Endothelial cell of umbilical vein (primary cell): ENCODE results near the gene CLEC12A. TPM values are rescaled to one million over a fixed set of nuclear protein-coding genes. Genes with fewer than 3 reads are reported as not detected.

ENCODE experiments used
- BruUV-seq: library from RNA; stranded (reverse); fragments of 400-500 nt; replicated peaks from 2 replicates; lab custom pipeline; 2021; lab: Mats Ljungman, UMichigan
- CTCF ChIA-PET: fragments of 300-600, 350-600 bp; sonication (Branson Sonifier 250); formaldehyde crosslinking; loops from one replicate; lab custom pipeline; 2021; ENCODE audit warnings: antibody characterized with exemption, inconsistent platforms; lab: Charles Lee
- POLR2A ChIA-PET: fragments of 300-600, 350-600 bp; sonication (Branson Sonifier 250); formaldehyde crosslinking; loops from one replicate; lab custom pipeline; 2021; ENCODE audit warnings: antibody characterized with exemption, inconsistent platforms; lab: Charles Lee
- DNase-seq: peaks from one replicate; pipeline ENCODE4 v3.0.0-alpha.2; 2011; ENCODE audit warnings: low read depth, low spot score
- FAIRE-seq: peaks from 2 replicates; lab custom pipeline; 2011; peaks lifted over from hg19 to GRCh38; lab: Jason Lieb, UNC
- H2AFZ ChIP-seq: 2 replicates; pipeline ENCODE4 v1.6.0; 2012; ENCODE audit warnings: low read depth, low read length, control low read depth, inconsistent platforms
- H3K27ac ChIP-seq: 2 replicates; pipeline ENCODE4 v1.5.1; 2011; ENCODE audit warnings: low read depth, mild to moderate bottlenecking, control low read depth, low read length, moderate library complexity; ENCODE audit not compliant: insufficient read depth
- H3K27me3 ChIP-seq, 2 experiments: 2 replicates each; pipeline versions ENCODE4 v1.6.0 to v1.6.1; 2011; ENCODE audit warnings: low read length in 2 of 2, mixed read lengths in 1 of 2; ENCODE audit not compliant: control insufficient read depth in 2 of 2, insufficient read depth in 2 of 2
- H3K36me3 ChIP-seq, 2 experiments: 2 replicates in 1 of 2; 3 replicates in 1 of 2; pipeline ENCODE4 v1.5.1; 2011; ENCODE audit warnings: low read length in 2 of 2, mild to moderate bottlenecking in 1 of 2, moderate library complexity in 1 of 2; ENCODE audit not compliant: control insufficient read depth in 2 of 2, insufficient read depth in 2 of 2; ENCODE audit errors: extremely low read depth in 1 of 2
- H3K4me1 ChIP-seq: 3 replicates; pipeline ENCODE4 v1.5.1; 2011; ENCODE audit warnings: mild to moderate bottlenecking, low read length; ENCODE audit not compliant: control insufficient read depth, insufficient read depth; ENCODE audit errors: extremely low read depth
- H3K4me2 ChIP-seq: 2 replicates; pipeline ENCODE4 v1.6.1; 2011; ENCODE audit warnings: low read length, control low read depth, mixed read lengths; ENCODE audit not compliant: insufficient read depth
- H3K4me3 ChIP-seq, 3 experiments: fragments of 200-600 bp in 1 of 3; sonication (generic), shearing (Covaris generic) in 1 of 3; replicated peaks in 1 of 3; 2 replicates each; pipeline ENCODE4 v1.5.1; 2011 to 2016; ENCODE audit warnings: control low read depth in 3 of 3, low read length in 3 of 3, mild to moderate bottlenecking in 2 of 3, inconsistent platforms in 1 of 3, low read depth in 1 of 3, moderate library complexity in 1 of 3; ENCODE audit not compliant: insufficient read depth in 1 of 3
- H3K79me2 ChIP-seq: 2 replicates; pipeline ENCODE4 v1.6.0; 2012; ENCODE audit warnings: low read length, inconsistent platforms; ENCODE audit not compliant: control insufficient read depth, insufficient read depth
- H3K9ac ChIP-seq: replicated peaks from 2 replicates; pipeline ENCODE3; 2011; ENCODE audit warnings: low read length, control low read depth; ENCODE audit not compliant: insufficient read depth; ENCODE audit errors: extremely low read depth
- H3K9me1 ChIP-seq: replicated peaks from 3 replicates; pipeline ENCODE4 v1.6.0; 2011; ENCODE audit warnings: mild to moderate bottlenecking, low read length; ENCODE audit not compliant: control insufficient read depth, insufficient read depth; ENCODE audit errors: extremely low read depth
- H3K9me3 ChIP-seq: replicated peaks from 2 replicates; pipeline ENCODE4 v1.5.1; 2012; ENCODE audit warnings: low read length, inconsistent platforms; ENCODE audit not compliant: control insufficient read depth, insufficient read depth
- H4K20me1 ChIP-seq: replicated peaks from 2 replicates; pipeline ENCODE3; 2011; ENCODE audit warnings: mild to moderate bottlenecking, low read length; ENCODE audit not compliant: control insufficient read depth, insufficient read depth; ENCODE audit errors: extremely low read depth
- EZH2 ChIP-seq: IDR thresholded peaks from 2 replicates; pipeline ENCODE4 v1.6.1; 2012; ENCODE audit warnings: borderline replicate concordance, low read depth, mild to moderate bottlenecking, moderate library complexity, low read length, inconsistent platforms; ENCODE audit not compliant: severe bottlenecking
- FOS ChIP-seq: IDR thresholded peaks from 2 replicates; pipeline ENCODE4 v1.6.1; 2011; ENCODE audit warnings: mild to moderate bottlenecking, low read length, moderate library complexity, borderline replicate concordance; ENCODE audit not compliant: insufficient read depth
- GATA2 ChIP-seq: IDR thresholded peaks from 2 replicates; pipeline ENCODE4 v1.7.0; 2011; ENCODE audit warnings: low read depth, mild to moderate bottlenecking, moderate library complexity, mixed read lengths, low read length; ENCODE audit not compliant: insufficient read length, insufficient read depth
- JUN ChIP-seq: IDR thresholded peaks from 2 replicates; pipeline ENCODE4 v1.6.1; 2011; ENCODE audit warnings: borderline replicate concordance, low read depth; ENCODE audit not compliant: insufficient read length, insufficient read depth
- MYC ChIP-seq: IDR thresholded peaks from one replicate; pipeline ENCODE4 v1.6.1; 2011; ENCODE audit warnings: mild to moderate bottlenecking, low read depth, low read length
- POLR2A ChIP-seq: IDR thresholded peaks from 2 replicates; pipeline ENCODE4 v1.6.1; 2012; ENCODE audit warnings: low read depth, mild to moderate bottlenecking, control low read depth, low read length
- POLR2AphosphoS5 ChIP-seq: IDR thresholded peaks from 2 replicates; pipeline ENCODE4 v1.6.1; 2012; ENCODE audit warnings: low read depth, mild to moderate bottlenecking, control low read depth, low read length, moderate library complexity; ENCODE audit not compliant: insufficient read depth
- dilution Hi-C: fragments of 300-500 bp; cut with MboI; formaldehyde crosslinking; loops from one replicate; pipeline ENCODE4 v1.15.0; 2019; ENCODE audit warnings: low sequenced_read_pairs; ENCODE audit not compliant: extremely low pct_ligation_motif_present
- intact Hi-C: fragments of 100-400 bp; cut with micrococcal nuclease; formaldehyde crosslinking; loops from one replicate; pipeline ENCODE4 v1.10.0; 2022
- polyA plus RNA-seq, 4 experiments: library from polyadenylated mRNA; depleted of rRNA in 3 of 4; stranded (reverse) in 3 of 4; unstranded in 1 of 4; fragments of >200 nt; gene quantifications; 2 replicates each; pipeline versions ENCODE4 v1.2.1 to v1.2.3, GENCODE V29; 2011 to 2012; ENCODE audit warnings: missing spikeins in 1 of 4
- total RNA-seq: library from RNA; stranded (reverse); gene quantifications from 2 replicates; pipeline ENCODE4 v1.2.3, GENCODE V29; 2021
- TF ChIP-seq, protein P1 (sequence below): IDR thresholded peaks from 2 replicates; pipeline ENCODE4 v1.6.1; 2011; ENCODE audit not compliant: insufficient read depth, insufficient read length
- TF ChIP-seq, protein P2 (sequence below), 2 donors: IDR thresholded peaks; 1 replicate in 1 of 2; 2 replicates in 1 of 2; pipeline ENCODE4 v1.5.1; 2011; ENCODE audit warnings: low read length in 2 of 2, mild to moderate bottlenecking in 2 of 2, moderate library complexity in 2 of 2, control low read depth in 1 of 2, inconsistent platforms in 1 of 2, low read depth in 1 of 2; ENCODE audit not compliant: insufficient read depth in 1 of 2; ENCODE audit errors: extremely low read depth in 1 of 2

Gene CLEC12A
- total and polyA plus RNA-seq, 2 donors (not counting 3 experiments of a cell fraction or from before 2014, with no cell fraction given), result not detected

DNA sequence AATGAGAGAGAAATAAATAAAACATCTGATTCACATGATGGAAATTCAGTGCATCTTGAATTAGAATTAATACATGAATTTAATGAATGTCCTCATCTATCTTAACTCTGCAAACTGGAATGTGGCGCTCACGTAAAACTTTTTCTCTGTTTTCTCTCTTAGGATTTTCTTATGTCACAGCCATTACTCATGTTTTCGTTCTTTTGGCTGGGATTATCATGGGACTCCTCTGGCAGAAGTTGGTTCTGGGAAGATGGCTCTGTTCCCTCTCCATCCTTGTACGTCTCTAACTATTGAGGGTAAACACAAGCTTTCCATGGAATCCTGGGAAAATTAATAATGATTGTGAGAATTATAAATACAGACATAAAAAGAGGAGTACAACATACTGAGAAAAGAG, 44.2 kb downstream of the CLEC12A start:
- ChIA-PET CTCF (no interaction called here), POLR2A (no interaction called here)

More for the DNA sequence above, 44.2 kb downstream of the CLEC12A start:
- Histone ChIP-seq H3K4me3 (no peak overlapping the region), H3K27me3 (no peaks in the 10 kb centered on the region), H3K9me1 (no peaks in the 10 kb centered on the region), H3K4me1 (peaks cover 30% of the 10 kb centered on the region), H3K36me3 (no peaks in the 10 kb centered on the region), H4K20me1 (no peaks in the 10 kb centered on the region), H3K9ac (no peak overlapping the region), H2AFZ (no peak overlapping the region), H3K27ac (no peak overlapping the region), H3K9me3 (no peaks in the 10 kb centered on the region), H3K79me2 (no peaks in the 10 kb centered on the region), H3K4me2 (no peak overlapping the region)
- intact Hi-C loops (loop anchor here (5.0 to 10.0 kb wide), 3 partner anchors 148 to 349 kb away; partner anchors contain the start of genes CLEC2B and GABARAPL1), dilution Hi-C loops (no loop called here)
- DNase-seq (no peak), FAIRE-seq (no peak)
- TF ChIP-seq, protein P1, sequence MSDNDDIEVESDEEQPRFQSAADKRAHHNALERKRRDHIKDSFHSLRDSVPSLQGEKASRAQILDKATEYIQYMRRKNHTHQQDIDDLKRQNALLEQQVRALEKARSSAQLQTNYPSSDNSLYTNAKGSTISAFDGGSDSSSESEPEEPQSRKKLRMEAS, result no peak
- TF ChIP-seq EZH2 (no peak), MYC (no peak), FOS (no peak), POLR2A (no peak), JUN (no peak), POLR2AphosphoS5 (no peak), GATA2 (no peak)
- TF ChIP-seq, protein P2, sequence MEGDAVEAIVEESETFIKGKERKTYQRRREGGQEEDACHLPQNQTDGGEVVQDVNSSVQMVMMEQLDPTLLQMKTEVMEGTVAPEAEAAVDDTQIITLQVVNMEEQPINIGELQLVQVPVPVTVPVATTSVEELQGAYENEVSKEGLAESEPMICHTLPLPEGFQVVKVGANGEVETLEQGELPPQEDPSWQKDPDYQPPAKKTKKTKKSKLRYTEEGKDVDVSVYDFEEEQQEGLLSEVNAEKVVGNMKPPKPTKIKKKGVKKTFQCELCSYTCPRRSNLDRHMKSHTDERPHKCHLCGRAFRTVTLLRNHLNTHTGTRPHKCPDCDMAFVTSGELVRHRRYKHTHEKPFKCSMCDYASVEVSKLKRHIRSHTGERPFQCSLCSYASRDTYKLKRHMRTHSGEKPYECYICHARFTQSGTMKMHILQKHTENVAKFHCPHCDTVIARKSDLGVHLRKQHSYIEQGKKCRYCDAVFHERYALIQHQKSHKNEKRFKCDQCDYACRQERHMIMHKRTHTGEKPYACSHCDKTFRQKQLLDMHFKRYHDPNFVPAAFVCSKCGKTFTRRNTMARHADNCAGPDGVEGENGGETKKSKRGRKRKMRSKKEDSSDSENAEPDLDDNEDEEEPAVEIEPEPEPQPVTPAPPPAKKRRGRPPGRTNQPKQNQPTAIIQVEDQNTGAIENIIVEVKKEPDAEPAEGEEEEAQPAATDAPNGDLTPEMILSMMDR (IDR thresholded peaks at IDR 0.05; ENCODE audit: extremely low read depth in 1 of 2, insufficient read depth in 1 of 2, low read depth in 1 of 2, low read length in 2 of 2), result no peak
- no TSS peak for BruUV-seq
